Renal cortex interstitium (tissue), 11 donors: ENCODE data around the gene BAHCC1. TPM values are rescaled to one million over a fixed set of nuclear protein-coding genes. Genes with fewer than 3 reads are reported as not detected.

ENCODE experiments used
- DNase-seq, 11 donors: peaks; one replicate each; pipeline ENCODE4 v3.0.0-alpha.2; 2013; ENCODE audit warnings: low read depth in 9 of 11, low spot score in 4 of 11; ENCODE audit errors: extremely low read depth in 1 of 11
- polyA plus RNA-seq, 3 donors: library from polyadenylated mRNA; unstranded; fragments of 120-200 nt; gene quantifications; one replicate each; pipeline ENCODE4 v1.2.1, GENCODE V29; 2013; ENCODE audit not compliant: insufficient read length in 3 of 3

The BAHCC1 gene
- polyA plus RNA-seq, 3 donors = 15.9 to 29.7 (median 29.3) TPM

- DNase-seq = no peak
These were observed 13.4 kb upstream of the BAHCC1 start for GRCh38 chr17:81381632-81382577.

- no peak for DNase-seq
These were observed 12.4 kb upstream of the BAHCC1 start for GRCh38 chr17:81382851-81383250.

GRCh38 chr17:81383504-81384421 is 11.5 kb upstream of the BAHCC1 start:
- no peak for DNase-seq

GRCh38 chr17:81384929-81385319 is 10.3 kb upstream of the BAHCC1 start:
- no peak for DNase-seq

- no peak for DNase-seq
These were observed 9.7 kb upstream of the BAHCC1 start for GRCh38 chr17:81385320-81386111.

- DNase-seq = no peak
These were observed 9.1 kb upstream of the BAHCC1 start for GRCh38 chr17:81386141-81386645.

GRCh38 chr17:81386646-81387099 is 8.6 kb upstream of the BAHCC1 start:
- no peak for DNase-seq

- DNase-seq = peak in 8 of 11 donors; percentile 79 to 90 (median 87)
These were observed 7.9 kb upstream of the BAHCC1 start for GRCh38 chr17:81387100-81388090.

- DNase-seq = no peak
These were observed 7.1 kb upstream of the BAHCC1 start for GRCh38 chr17:81388091-81388611.

- no peak for DNase-seq
These were observed 6.5 kb upstream of the BAHCC1 start for GRCh38 chr17:81388612-81389367.

GRCh38 chr17:81389585-81389984 is 5.7 kb upstream of the BAHCC1 start:
- no peak for DNase-seq

GRCh38 chr17:81390029-81390872 is 5.0 kb upstream of the BAHCC1 start:
- DNase-seq = no peak

GRCh38 chr17:81390873-81391255 is 4.4 kb upstream of the BAHCC1 start:
- DNase-seq = no peak

- no peak for DNase-seq
These were observed 3.8 kb upstream of the BAHCC1 start for GRCh38 chr17:81391293-81391935.
